Fibroblast of skin of left quadriceps (primary cell): ENCODE measurements around the gene ZCCHC7.

Experiments
- DNase-seq, 2 experiments: peaks; one replicate each; pipeline ENCODE4 v3.0.0-alpha.2; 2013; ENCODE audit warnings: low read depth in 2 of 2

The ZCCHC7 gene

GRCh38 chr9:37405350-37405749, 285.0 kb downstream of the ZCCHC7 start:
- DNase-seq: no peak

GRCh38 chr9:37405764-37406380, 285.5 kb downstream of the ZCCHC7 start:
- no peak for DNase-seq

- no peak for DNase-seq
Measured at GRCh38 chr9:37406603-37407401, 286.4 kb downstream of the ZCCHC7 start.

- DNase-seq: no peak
Measured at GRCh38 chr9:37407468-37407867, 287.1 kb downstream of the ZCCHC7 start.
